Ishikawa (cell line): Measurements from ENCODE around the gene TBC1D8.

Experiments
- CREB1 ChIP-seq: IDR thresholded peaks from 2 replicates; pipeline ENCODE4 v1.6.1; 2012; ENCODE audit warnings: low read depth
- EGR1 ChIP-seq: IDR thresholded peaks from 2 replicates; pipeline ENCODE4 v1.6.1; 2012
- EP300 ChIP-seq: IDR thresholded peaks from 2 replicates; pipeline ENCODE4 v1.6.1; 2012; ENCODE audit warnings: borderline replicate concordance
- FOXM1 ChIP-seq: IDR thresholded peaks from 2 replicates; pipeline ENCODE4 v1.6.1; 2012; ENCODE audit warnings: low read depth, borderline replicate concordance
- MAX ChIP-seq: IDR thresholded peaks from 2 replicates; pipeline ENCODE4 v1.6.1; 2012
- REST ChIP-seq: IDR thresholded peaks from 2 replicates; pipeline ENCODE4 v1.6.1; 2012; ENCODE audit warnings: low read depth, mild to moderate bottlenecking
- TAF1 ChIP-seq: IDR thresholded peaks from 2 replicates; pipeline ENCODE4 v1.6.1; 2012; ENCODE audit warnings: low read depth, mild to moderate bottlenecking
- TCF12 ChIP-seq: IDR thresholded peaks from 2 replicates; pipeline ENCODE4 v1.6.1; 2012; ENCODE audit warnings: low read depth
- TEAD4 ChIP-seq: IDR thresholded peaks from 2 replicates; pipeline ENCODE4 v1.6.1; 2012
- YY1 ChIP-seq: IDR thresholded peaks from 2 replicates; pipeline ENCODE4 v1.6.1; 2012; ENCODE audit warnings: low read depth

GRCh38 chr2:100960688-100961087 is 190.5 kb downstream of the TBC1D8 start:
- TF ChIP-seq EP300, result no peak
- no peak for TF ChIP-seq REST
- no peak for TF ChIP-seq YY1
- no peak for TF ChIP-seq CREB1
- no peak for TF ChIP-seq TCF12
- TF ChIP-seq EGR1, result no peak
- TF ChIP-seq FOXM1, result no peak
- TF ChIP-seq TAF1, result no peak
- TF ChIP-seq MAX, result no peak
- TF ChIP-seq TEAD4, result no peak
